CD4-positive, alpha-beta T cell treated with Interleukin-6 for 4 hours (primary cell): Measurements from ENCODE around the gene ALDH1L1.

ENCODE experiments used
- DNase-seq: peaks from one replicate; pipeline ENCODE4 v3.0.0-alpha.2; 2020; ENCODE audit warnings: mixed read lengths

ALDH1L1 gene

DNA sequence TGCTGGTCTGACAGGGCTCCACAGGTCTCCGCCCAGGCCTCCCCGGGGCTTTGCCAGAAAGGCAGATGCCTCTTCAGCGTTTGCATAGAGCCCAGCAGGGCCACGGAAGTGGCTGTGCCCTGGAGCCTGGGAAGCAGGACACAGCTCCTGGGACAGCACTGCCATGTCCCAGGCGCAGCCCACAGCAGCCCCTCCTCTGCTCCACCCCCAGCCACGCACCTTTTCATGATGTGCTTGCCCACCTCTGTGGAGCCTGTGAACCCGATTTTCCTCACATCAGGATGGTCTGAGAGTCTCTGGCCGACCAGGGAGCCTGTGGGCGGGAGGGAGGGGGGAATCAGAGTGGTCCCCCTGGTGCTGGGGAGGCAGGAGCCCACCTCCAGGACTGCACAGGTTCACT, 62.6 kb downstream of the ALDH1L1 start:
- no peak for DNase-seq

DNA sequence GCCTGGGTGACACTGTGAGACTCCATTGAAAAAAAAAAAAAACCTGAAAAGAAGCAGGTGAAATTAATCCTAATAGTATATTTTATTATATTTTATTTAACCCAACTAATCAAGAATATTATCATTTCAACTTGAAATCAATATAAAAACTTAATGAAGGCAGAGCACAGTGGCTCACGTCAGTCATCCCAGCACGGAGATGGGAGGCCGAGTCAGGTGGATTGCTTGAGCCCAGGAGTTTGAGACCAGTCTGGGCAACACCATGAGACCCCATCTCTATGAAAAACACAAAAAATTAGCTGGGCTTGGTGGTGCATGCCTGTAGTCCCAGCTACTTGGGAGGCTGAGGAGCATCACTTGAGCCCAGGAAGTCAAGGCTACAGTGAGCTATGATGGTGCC, 63.2 kb downstream of the ALDH1L1 start:
- no peak for DNase-seq

DNA sequence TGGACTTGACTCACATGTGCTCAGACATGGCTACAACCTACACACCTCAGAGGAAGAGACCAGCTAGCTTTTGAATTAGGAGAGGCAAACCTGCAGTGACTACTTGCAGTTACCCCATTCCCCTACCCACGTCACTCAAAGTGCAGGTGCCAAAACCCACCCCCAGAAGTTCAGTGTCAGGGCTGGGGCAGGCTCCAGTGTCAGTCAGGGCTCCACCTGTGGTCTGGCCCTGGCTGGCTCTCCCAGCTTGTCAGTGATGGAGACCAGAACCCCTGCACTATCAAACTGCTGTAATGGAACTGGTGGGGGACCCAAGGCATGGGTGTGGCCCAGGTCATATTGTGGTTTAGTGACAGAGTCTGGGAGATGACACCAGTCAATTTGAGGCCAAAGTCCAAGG, 63.9 kb downstream of the ALDH1L1 start:
- DNase-seq = no peak

GRCh38 chr3:126114443-126115386, 65.7 kb downstream of the ALDH1L1 start:
- no peak for DNase-seq

DNA sequence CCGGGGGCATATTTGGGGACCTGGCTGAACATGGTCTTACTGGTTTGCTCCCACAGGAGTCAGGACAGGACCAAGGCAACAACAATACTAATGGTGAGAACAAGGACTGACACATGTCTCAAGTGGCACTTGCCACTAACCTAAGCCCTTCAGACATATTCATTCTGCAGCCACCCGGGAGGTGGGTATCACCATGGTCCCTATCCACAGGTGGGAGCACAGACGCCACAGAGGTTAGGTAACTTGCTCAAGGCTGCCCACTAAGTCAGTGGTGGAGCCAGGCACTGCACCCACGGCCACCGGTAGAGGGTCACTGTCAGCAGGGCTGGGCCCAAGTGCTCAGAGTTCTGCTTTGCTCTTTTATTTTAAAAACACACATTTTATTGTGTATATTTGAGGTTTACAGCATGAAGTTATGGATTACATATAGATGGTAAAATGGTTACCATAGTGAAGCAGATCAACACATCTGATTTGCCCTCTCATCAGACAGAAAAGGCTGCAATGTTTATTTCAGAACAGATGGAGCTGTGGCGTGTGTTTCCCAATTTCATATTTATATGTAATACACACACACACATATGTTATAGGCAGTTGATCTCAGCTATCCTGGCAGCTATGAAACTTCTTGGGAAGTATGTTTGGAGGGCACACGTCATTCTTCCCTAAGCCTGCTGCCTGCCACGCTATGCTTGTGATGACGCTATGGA, 66.5 kb downstream of the ALDH1L1 start:
- no peak for DNase-seq

GRCh38 chr3:126113238-126113555, 67.2 kb downstream of the ALDH1L1 start:
- no peak for DNase-seq

DNA sequence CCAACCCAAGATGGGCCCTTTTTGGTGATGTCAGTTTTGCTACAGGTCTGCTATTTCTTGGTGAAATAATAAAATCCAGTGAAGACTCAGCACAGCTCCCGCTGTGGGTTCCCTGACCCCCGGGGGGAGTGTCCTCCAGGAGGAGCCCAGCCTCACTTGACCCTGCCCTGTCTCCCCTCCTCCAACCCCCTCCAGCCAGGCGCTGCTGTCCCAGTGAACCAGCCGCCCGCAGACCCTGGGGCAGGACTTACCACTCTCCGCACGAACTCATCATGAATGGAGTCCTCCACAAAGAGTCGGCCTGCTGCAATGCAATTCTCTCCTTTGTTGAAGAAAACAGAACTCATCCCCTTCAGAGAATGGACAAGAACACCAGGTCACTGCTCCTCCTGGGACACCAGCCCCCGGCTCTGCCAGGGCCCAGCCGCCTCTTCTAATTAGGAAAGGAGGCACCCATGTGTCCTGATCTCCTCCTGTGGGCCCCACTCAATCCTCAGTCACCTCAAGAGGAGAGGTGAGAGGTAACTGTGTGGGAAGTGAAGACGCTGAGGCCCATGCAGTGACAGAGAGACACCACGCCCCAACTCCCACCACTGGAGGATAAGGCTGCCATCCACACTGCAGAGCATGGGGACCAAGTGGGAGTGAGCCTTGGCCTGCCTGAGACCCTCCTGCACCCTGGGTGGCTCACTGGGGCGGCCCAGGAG, 67.7 kb downstream of the ALDH1L1 start:
- no peak for DNase-seq

DNA sequence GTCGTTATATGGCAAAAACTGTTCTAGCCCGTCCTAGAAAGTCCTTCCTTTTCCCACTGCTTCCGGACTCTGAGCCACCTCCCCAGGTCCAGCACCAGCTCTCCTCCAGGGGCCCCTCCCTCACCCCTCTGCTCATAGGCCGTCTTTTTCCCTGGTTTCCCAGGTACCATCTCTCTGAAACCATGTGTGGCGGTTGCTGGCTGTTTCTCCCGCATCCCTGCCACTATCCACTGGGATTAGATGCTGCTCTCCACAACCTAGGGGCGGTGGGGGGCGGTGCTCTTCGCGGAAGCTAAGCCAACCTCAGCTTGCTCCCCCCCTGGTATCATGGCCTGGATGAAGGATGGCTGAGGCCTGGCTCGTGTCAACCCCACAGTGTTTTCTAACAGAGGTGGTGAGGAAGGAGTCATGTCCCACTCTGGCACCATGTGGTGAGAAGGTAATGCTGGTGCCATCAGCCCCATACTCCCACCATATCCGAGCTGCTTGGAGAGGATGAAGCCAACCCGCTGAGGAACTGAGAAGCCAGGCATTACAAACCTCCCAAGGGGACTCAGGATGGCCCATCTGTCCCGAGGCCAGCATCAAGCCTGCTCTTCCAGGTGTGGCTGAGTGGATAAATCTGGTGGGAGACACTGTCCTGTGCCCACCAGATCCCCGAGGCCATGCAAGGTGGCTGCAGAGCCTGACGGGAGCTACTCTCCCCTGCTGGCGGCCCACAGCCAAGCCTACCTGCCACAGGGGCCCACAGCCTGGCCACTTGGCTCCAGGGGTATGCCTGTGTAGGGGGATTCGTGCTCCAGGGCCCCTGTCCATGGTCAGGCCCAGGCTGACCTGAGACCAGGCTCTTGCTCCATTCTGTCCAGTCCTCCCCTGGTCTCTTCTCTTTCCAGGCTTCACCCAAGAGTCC, 68.6 kb downstream of the ALDH1L1 start:
- no peak for DNase-seq

DNA sequence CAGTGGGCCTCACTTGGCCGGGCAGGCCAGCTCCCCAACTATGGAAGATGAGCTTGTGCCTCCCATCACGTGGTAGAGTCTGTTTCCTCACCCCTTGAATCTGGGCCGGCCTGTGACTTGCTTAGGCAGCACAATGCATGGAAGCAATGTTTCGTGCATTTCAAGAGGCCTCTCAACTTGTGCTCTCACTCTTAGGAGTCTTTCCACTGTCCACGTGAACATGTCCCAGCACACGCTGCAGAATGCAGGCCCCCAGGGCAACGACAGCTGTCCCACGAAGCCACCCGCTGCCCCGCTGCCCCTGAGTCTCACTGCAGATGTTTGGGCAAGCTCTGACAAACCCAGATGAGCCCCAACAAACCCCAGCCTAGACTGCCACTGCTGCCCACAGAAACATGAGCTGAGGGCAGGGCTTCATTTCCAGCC, 69.2 kb downstream of the ALDH1L1 start:
- no peak for DNase-seq

GRCh38 chr3:126110431-126111125, 69.8 kb downstream of the ALDH1L1 start:
- DNase-seq = no peak

GRCh38 chr3:126109880-126110235, 70.5 kb downstream of the ALDH1L1 start:
- no peak for DNase-seq

DNA sequence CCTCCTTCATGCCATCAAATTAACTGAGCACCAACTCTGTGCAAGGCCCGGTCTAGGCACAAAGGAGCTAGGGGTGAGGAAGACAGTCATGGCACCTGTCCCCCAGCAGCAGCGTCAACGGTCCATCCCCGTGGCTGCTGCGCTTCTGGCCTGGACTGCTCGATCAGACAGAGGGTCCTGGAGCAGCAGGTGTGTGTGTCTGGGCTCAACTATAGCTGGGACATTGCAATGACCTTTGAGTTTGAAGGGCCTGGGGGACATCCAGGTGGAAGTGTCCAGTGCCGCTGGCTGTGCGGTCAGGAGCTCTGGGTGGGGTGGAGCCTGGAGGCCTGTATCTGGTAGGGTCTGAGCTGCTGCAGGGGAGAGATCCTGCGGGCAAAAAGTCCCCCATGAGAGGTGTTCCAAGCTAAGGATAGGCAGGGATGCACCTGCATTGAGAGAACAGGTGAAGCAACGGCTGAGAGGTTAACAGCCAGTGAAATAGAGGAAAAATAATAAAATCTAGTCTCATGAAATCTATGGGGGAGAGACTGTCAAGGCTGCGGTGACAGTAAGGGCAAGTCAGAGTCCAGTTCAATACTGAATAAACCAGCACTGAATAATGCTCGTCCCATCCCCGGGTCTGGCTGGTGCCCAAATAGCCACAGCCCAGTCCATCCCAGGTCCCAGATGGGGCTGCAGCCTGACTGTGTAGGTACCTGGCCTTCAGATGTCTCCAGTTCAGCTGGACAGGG, 71.1 kb downstream of the ALDH1L1 start:
- DNase-seq = no peak

DNA sequence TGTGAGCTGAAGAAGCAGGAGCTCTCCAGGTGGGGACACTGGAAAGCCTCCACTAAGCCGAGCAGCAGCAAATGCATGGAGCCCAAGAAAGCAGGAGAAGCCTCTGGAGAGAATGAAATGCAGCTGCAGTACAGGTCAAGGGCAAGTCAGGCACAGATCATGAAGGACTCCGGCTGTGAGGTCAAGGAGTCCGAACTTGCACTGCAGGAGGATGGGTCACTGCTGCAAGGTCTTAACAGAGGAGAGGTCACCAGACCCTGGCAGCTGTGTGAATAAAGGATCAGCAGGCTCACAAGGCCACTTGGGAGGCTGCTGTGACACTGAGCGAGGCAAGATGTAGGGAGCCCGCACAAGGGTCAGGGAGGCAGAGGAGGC, 71.7 kb downstream of the ALDH1L1 start:
- no peak for DNase-seq

GRCh38 chr3:126107957-126108675, 72.3 kb downstream of the ALDH1L1 start:
- no peak for DNase-seq

DNA sequence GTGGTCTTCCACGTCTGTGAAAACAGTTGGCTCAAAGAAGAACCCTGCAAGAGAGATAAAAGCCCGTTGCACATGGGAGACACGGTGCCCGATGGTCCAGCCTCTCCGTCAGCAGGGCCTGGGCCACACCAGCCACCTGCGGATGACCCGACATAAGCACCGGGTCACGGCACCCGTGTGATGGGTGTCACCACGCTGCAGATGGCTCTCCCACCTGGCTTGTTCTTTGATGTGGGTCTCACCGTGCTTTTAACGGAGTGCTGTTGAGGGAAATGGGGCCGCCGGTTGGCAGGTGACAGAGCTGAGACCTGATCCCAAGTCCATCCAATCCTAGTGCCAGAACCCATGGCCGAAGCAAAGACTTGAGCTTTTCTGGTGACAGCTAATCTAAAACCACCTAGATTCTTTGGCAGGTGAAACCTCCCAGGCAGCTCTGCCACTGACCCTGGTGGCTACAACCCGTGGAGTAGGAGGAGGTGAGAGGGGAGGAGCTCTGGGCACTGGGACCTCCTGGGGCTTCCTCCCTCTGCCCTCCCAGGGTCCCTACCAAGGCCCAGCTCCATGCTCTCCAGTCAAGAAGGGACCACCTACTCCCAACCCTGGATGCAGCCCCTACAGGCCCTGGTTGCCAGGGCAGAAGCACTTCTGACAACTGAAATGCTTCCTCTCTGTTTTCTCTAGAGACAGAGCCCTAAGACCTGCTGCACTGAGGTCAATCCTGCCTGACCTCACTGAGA, 73.0 kb downstream of the ALDH1L1 start:
- no peak for DNase-seq

DNA sequence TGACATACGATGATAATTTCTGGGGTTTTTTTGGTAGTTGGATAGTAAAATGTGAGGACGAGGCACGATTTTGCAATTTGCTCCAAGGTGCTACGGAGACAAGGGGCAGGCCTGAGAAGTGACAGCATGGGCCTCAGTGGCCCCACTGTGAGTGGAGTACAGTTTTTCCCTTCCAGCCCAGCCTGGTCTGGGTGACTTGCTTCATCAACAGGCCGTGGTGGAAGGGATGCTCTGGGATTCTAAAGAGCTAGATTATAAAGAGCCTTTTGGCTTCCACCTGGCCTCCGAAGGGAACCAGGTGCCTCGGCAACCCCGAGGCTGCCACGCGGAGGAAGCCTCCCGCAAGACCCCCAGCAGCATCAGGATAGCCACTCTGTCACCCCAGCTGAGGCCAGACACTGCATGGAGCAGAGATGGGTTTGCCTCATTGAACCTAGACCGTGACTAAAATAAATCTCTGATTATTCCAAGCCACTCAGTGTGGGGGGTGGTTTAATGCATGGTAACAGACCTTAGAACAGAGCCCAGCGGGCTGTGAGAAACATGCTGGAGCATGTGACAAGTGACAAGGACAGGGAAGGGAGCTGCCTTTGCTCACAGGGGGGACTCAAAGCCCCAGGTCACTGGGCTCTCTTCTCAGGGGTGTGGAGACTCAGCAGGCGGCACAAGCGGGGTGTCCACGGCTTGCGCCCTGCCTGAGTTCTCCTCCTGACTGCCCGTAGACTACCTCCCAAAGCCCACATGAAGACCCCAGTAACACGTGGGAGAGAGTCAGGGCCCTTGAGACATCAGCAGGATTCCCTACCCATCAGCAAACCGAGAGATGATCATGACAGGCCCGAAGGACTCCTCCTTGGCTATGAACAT, 73.8 kb downstream of the ALDH1L1 start:
- DNase-seq = no peak

GRCh38 chr3:126105691-126106187, 74.6 kb downstream of the ALDH1L1 start:
- DNase-seq = no peak

GRCh38 chr3:126104742-126105605, 75.4 kb downstream of the ALDH1L1 start:
- DNase-seq = no peak
